ENCODE data around the gene NDUFA3.

GRCh38 chr19:54099190-54099902 is 3.3 kb upstream of the NDUFA3 start:
- TF ChIP-seq FOS (IDR thresholded peaks at IDR 0.05; ENCODE audit: borderline replicate concordance, insufficient read depth, low read length) (no peak), CTCF (IDR thresholded peaks at IDR 0.05; ENCODE audit: extremely low read depth in 1 of 2, insufficient read depth in 1 of 2, low read depth in 1 of 2, low read length in 2 of 2) (no peak), POLR2A (IDR thresholded peaks at IDR 0.05; ENCODE audit: low read depth, low read length) (no peak), MAX (IDR thresholded peaks at IDR 0.05; ENCODE audit: insufficient read depth, insufficient read length) (no peak), POLR2AphosphoS5 (IDR thresholded peaks at IDR 0.05; ENCODE audit: insufficient read depth, low read depth, low read length) (no peak), EZH2 (IDR thresholded peaks at IDR 0.05; ENCODE audit: borderline replicate concordance, low read depth, low read length, severe bottlenecking) (no peak), MYC (IDR thresholded peaks at IDR 0.05; ENCODE audit: low read depth, low read length) (no peak), JUN (IDR thresholded peaks at IDR 0.05; ENCODE audit: borderline replicate concordance, insufficient read depth, insufficient read length, low read depth) (no peak), GATA2 (IDR thresholded peaks at IDR 0.05; ENCODE audit: insufficient read depth, insufficient read length, low read depth, low read length) (no peak)

All from endothelial cell of umbilical vein (primary cell).